RWPE2 (cell line): ENCODE measurements around the gene NPM1.

Source experiments
- ATAC-seq: fragments of 200-7000 bp; cut with Tn5 transposase; 3 replicates; pipeline ENCODE4 v1.9.1; 2021; ENCODE audit warnings: low read depth
- DNase-seq: peaks from one replicate; pipeline ENCODE4 v3.0.0-alpha.2; 2020; ENCODE audit warnings: low spot score
- H3K27ac ChIP-seq: fragments of 450-650 bp; 2 replicates; pipeline ENCODE4 v1.5.1; 2017; ENCODE audit warnings: mild to moderate bottlenecking; ENCODE audit not compliant: poor library complexity, severe bottlenecking
- H3K27me3 ChIP-seq: fragments of 250-450 bp; sonication (Bioruptor Pico); 2 replicates; pipeline ENCODE4 v1.5.1; 2021; ENCODE audit warnings: mild to moderate bottlenecking, moderate library complexity; ENCODE audit not compliant: insufficient read depth, poor library complexity, severe bottlenecking
- H3K36me3 ChIP-seq: fragments of 250-450 bp; sonication (Bioruptor Pico); 2 replicates; pipeline ENCODE4 v1.5.1; 2020; ENCODE audit warnings: low read depth, mild to moderate bottlenecking, moderate library complexity
- H3K4me1 ChIP-seq: fragments of 250-450 bp; sonication (Bioruptor Pico); 2 replicates; pipeline ENCODE4 v1.5.1; 2021; ENCODE audit warnings: mild to moderate bottlenecking, moderate library complexity; ENCODE audit not compliant: insufficient read depth, poor library complexity, severe bottlenecking
- H3K4me3 ChIP-seq: fragments of 250-450 bp; sonication (Bioruptor Pico); 2 replicates; pipeline ENCODE4 v1.5.1; 2021; ENCODE audit warnings: mild to moderate bottlenecking, moderate library complexity; ENCODE audit not compliant: severe bottlenecking
- H3K9me3 ChIP-seq: fragments of 250-450 bp; sonication (Bioruptor Pico); 2 replicates; pipeline ENCODE4 v1.5.1; 2021; ENCODE audit warnings: mild to moderate bottlenecking, moderate library complexity; ENCODE audit not compliant: severe bottlenecking
- CTCF ChIP-seq: fragments of 450-650 bp; IDR thresholded peaks from one replicate; pipeline ENCODE4 v1.5.1; 2017; ENCODE audit warnings: mild to moderate bottlenecking, moderate library complexity; ENCODE audit not compliant: poor library complexity, severe bottlenecking

Gene NPM1

GRCh38 chr5:171449426-171449825, 61.8 kb downstream of the NPM1 start:
- TF ChIP-seq CTCF: no peak
- H3K27me3 ChIP-seq: no peaks in the 10 kb centered on the region
- no peak overlapping the region for H3K27ac ChIP-seq
- no peaks in the 10 kb centered on the region for H3K4me1 ChIP-seq
- H3K36me3 ChIP-seq: no peaks in the 10 kb centered on the region
- H3K4me3 ChIP-seq: no peak overlapping the region
- ATAC-seq (no peak), DNase-seq (no peak)
- H3K9me3 ChIP-seq: no peaks in the 10 kb centered on the region

DNA sequence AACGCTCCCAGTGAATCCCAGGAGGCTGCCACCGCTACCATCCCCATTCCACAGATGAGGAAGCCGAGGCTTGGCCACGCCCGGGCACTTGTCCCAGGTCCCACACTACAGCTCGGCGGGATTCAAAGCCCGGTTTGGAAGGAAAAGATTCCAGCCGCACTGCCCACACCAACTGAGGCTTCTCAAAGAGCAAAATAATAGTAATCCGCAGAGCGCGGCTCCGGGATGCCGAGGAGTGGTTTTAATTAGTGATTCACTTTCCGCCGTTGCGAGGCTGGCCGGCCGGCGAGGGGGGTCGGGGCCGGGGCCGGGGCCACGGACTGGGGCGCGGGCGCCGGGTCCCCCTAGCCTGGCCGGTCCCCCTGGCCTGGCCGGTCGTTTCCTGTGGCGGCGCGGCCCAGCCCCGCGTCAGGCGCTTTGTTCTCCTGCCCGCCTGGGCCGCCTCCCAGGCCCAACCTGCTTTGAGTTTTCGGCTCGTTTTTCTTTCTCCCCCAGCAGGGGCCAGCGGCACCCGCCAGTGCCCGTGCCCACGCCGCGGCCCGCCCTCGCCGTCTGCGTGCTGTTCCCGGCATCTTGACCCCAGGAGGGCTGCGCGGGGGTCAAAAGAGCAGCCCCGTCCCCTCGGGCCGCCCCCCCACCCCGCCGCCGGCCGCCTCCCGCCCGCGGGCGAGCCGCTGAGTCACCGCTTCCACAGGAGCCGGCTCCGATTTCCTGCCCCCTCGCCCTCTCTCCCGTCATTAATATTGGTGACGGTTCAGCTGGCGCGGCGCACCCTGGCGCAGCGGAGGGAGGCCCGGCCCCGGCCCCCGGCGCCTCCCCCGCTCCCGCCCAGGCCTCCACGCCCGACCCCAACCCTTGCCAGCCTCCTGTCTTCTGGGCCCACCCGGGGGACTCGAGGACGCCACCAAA, 63.0 kb downstream of the NPM1 start:
- DNase-seq (no peak), ATAC-seq (peak; percentile 74)
- H3K4me3 ChIP-seq: peak overlapping the region; percentile 29

DNA sequence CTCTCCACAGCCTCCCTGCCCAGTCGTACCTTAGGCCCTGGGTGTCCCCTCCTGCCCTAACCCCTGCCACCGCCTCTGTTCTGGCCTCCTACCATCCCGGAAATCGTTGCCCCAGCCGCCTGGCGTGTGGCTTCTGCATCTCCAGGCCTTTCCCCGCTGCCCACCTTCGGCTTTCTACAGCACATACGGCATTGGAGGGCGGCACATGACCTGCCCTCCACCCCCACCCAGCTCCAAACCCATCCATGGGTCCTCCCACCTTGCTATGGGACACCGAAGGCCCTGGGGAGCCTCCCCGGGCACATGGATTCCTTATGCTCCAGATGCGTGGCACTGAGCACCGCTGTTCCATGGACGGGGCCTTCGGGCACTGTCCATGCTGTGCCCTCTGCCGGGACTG, 63.8 kb downstream of the NPM1 start:
- TF ChIP-seq CTCF: no peak
- ATAC-seq (no peak; the same call in 2 of the 3 replicates), DNase-seq (no peak)
- Histone ChIP-seq H3K27me3 (no peaks in the 10 kb centered on the region), H3K4me3 (no peak overlapping the region), H3K4me1 (no peaks in the 10 kb centered on the region), H3K27ac (no peak overlapping the region), H3K36me3 (no peaks in the 10 kb centered on the region), H3K9me3 (no peaks in the 10 kb centered on the region)

More for the DNA sequence above, 63.0 kb downstream of the NPM1 start:
- Histone ChIP-seq H3K27me3 (no peaks in the 10 kb centered on the region), H3K4me1 (no peaks in the 10 kb centered on the region), H3K36me3 (no peaks in the 10 kb centered on the region), H3K27ac (peak overlapping the region; percentile 14), H3K9me3 (no peaks in the 10 kb centered on the region)
- TF ChIP-seq CTCF: no peak

- H3K9me3 ChIP-seq: no peaks in the 10 kb centered on the region
- ATAC-seq (no peak), DNase-seq (no peak)
- H3K27ac ChIP-seq: no peak overlapping the region
- no peak for TF ChIP-seq CTCF
- no peak overlapping the region for H3K4me3 ChIP-seq
- no peaks in the 10 kb centered on the region for H3K4me1 ChIP-seq
- H3K27me3 ChIP-seq: no peaks in the 10 kb centered on the region
- no peaks in the 10 kb centered on the region for H3K36me3 ChIP-seq
These were observed 65.5 kb downstream of the NPM1 start for GRCh38 chr5:171453056-171453725.
